Measurements from ENCODE around the gene NXPH2. TPM values are rescaled to one million over a fixed set of nuclear protein-coding genes. Genes with fewer than 3 reads are reported as not detected.

The NXPH2 gene
- polyA plus RNA-seq, 1 of the 3 experiments (the other 2 are of a cell fraction) = not detected

DNA sequence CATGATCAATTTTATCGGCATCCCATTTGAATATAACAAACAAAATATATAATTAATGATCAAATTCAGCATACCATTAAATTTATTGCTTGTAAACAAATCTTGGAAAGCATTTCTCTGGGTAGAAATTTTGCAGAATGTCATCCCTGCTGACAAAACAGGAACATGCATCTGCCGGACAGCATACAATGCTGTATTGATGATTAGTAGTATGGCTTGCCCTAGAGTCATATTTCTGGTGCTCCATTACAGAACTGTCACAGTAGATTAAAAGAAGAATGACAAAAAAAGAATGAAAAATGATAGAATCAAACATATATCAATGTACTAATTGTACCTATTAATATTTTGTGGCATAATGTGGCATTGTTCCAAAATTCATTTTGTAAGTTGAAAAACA lies 98.0 kb downstream of the NXPH2 start:
- no peak for DNase-seq
- no peaks in the 10 kb centered on the region for H3K9me3 ChIP-seq
- no peaks in the 10 kb centered on the region for H3K79me2 ChIP-seq (ENCODE audit: insufficient read depth)
- H2AFZ ChIP-seq (ENCODE audit: low read depth) = no peak overlapping the region
- H3K4me1 ChIP-seq (ENCODE audit: control insufficient read depth in 1 of 2, insufficient read depth in 2 of 2, low read depth in 1 of 2, low read length in 1 of 2) = no peaks in the 10 kb centered on the region
- no peaks in the 10 kb centered on the region for H3K27me3 ChIP-seq (ENCODE audit: insufficient read depth)
- no peak overlapping the region for H3K4me3 ChIP-seq (ENCODE audit: low read depth in 2 of 2, low read length in 1 of 2)
- no peak overlapping the region for H3K27ac ChIP-seq (ENCODE audit: low read depth in 2 of 2, low read length in 1 of 2)
- no peaks in the 10 kb centered on the region for H4K20me1 ChIP-seq (ENCODE audit: insufficient read depth)
- ChIA-PET CTCF (no interaction called here), POLR2A (no interaction called here)
- H3K9me2 ChIP-seq = no peaks in the 10 kb centered on the region
- H3K9ac ChIP-seq = no peak overlapping the region
- H3K4me2 ChIP-seq = no peak overlapping the region
- no peaks in the 10 kb centered on the region for H3F3A ChIP-seq (replicated peaks; ENCODE audit: insufficient read depth)
- WGBS (ENCODE audit: low lambda C conversion rate) = 81% methylated on average over 2 of the region's 2 CpGs
- H3K36me3 ChIP-seq (replicated peaks in 1 of 2; ENCODE audit: control insufficient read depth in 1 of 2, insufficient read depth in 2 of 2, low read length in 1 of 2) = no peaks in the 10 kb centered on the region
- TF ChIP-seq GABPA (IDR thresholded peaks at IDR 0.05; ENCODE audit: low read depth) = no peak
- no peak for TF ChIP-seq EZH2phosphoT487 (IDR thresholded peaks at IDR 0.05; ENCODE audit: borderline replicate concordance, low read depth)
- TF ChIP-seq MXI1 (IDR thresholded peaks at IDR 0.05; ENCODE audit: low read depth, low read length) = no peak
- TF ChIP-seq, protein P1, sequence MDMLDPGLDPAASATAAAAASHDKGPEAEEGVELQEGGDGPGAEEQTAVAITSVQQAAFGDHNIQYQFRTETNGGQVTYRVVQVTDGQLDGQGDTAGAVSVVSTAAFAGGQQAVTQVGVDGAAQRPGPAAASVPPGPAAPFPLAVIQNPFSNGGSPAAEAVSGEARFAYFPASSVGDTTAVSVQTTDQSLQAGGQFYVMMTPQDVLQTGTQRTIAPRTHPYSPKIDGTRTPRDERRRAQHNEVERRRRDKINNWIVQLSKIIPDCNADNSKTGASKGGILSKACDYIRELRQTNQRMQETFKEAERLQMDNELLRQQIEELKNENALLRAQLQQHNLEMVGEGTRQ (IDR thresholded peaks at IDR 0.05; ENCODE audit: borderline replicate concordance, low read depth, low read length) = no peak
- no peak for TF ChIP-seq NRF1 (IDR thresholded peaks at IDR 0.05; ENCODE audit: low read depth, low read length)
- TF ChIP-seq RFX5 (IDR thresholded peaks at IDR 0.05; ENCODE audit: low read length) = no peak
- TF ChIP-seq SIN3A (IDR thresholded peaks at IDR 0.05; ENCODE audit: borderline replicate concordance, low read depth, low read length) = no peak
- TF ChIP-seq JUND (IDR thresholded peaks at IDR 0.05) = no peak
- no peak for TF ChIP-seq MEF2A (IDR thresholded peaks at IDR 0.05; ENCODE audit: borderline replicate concordance, low read depth)
- TF ChIP-seq, protein P2, sequence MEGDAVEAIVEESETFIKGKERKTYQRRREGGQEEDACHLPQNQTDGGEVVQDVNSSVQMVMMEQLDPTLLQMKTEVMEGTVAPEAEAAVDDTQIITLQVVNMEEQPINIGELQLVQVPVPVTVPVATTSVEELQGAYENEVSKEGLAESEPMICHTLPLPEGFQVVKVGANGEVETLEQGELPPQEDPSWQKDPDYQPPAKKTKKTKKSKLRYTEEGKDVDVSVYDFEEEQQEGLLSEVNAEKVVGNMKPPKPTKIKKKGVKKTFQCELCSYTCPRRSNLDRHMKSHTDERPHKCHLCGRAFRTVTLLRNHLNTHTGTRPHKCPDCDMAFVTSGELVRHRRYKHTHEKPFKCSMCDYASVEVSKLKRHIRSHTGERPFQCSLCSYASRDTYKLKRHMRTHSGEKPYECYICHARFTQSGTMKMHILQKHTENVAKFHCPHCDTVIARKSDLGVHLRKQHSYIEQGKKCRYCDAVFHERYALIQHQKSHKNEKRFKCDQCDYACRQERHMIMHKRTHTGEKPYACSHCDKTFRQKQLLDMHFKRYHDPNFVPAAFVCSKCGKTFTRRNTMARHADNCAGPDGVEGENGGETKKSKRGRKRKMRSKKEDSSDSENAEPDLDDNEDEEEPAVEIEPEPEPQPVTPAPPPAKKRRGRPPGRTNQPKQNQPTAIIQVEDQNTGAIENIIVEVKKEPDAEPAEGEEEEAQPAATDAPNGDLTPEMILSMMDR (IDR thresholded peaks at IDR 0.05) = no peak
- no peak for TF ChIP-seq RAD21 (IDR thresholded peaks at IDR 0.05; ENCODE audit: low read length)
- TF ChIP-seq, protein P3, sequence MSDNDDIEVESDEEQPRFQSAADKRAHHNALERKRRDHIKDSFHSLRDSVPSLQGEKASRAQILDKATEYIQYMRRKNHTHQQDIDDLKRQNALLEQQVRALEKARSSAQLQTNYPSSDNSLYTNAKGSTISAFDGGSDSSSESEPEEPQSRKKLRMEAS (IDR thresholded peaks at IDR 0.05; ENCODE audit: low read depth) = no peak
- no peak for TF ChIP-seq TAF1 (IDR thresholded peaks at IDR 0.05; ENCODE audit: borderline replicate concordance, low read depth, low read length)
- TF ChIP-seq, protein P4, sequence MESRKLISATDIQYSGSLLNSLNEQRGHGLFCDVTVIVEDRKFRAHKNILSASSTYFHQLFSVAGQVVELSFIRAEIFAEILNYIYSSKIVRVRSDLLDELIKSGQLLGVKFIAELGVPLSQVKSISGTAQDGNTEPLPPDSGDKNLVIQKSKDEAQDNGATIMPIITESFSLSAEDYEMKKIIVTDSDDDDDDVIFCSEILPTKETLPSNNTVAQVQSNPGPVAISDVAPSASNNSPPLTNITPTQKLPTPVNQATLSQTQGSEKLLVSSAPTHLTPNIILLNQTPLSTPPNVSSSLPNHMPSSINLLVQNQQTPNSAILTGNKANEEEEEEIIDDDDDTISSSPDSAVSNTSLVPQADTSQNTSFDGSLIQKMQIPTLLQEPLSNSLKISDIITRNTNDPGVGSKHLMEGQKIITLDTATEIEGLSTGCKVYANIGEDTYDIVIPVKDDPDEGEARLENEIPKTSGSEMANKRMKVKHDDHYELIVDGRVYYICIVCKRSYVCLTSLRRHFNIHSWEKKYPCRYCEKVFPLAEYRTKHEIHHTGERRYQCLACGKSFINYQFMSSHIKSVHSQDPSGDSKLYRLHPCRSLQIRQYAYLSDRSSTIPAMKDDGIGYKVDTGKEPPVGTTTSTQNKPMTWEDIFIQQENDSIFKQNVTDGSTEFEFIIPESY (IDR thresholded peaks at IDR 0.05; ENCODE audit: borderline replicate concordance, low read depth) = no peak
- no peak for TF ChIP-seq RCOR1 (IDR thresholded peaks at IDR 0.05; ENCODE audit: low read length)
- no peak for TF ChIP-seq TCF12 (IDR thresholded peaks at IDR 0.05)
- TF ChIP-seq GATA2 (CRISPR knock-in tag; IDR thresholded peaks at IDR 0.05) = no peak
- TF ChIP-seq NFIC (IDR thresholded peaks at IDR 0.05; ENCODE audit: borderline replicate concordance) = no peak
